HUES64 (cell line): ENCODE measurements around the gene MRPL21.
"Not testable (repeated sequence)": the region's sequence is repeated elsewhere in the genome, so short reads cannot be mapped to it uniquely, and the experiment has no call there.

Experiments
- H3K27ac ChIP-seq: 2 replicates; pipeline ENCODE4 v1.7.0; 2013; ENCODE audit warnings: low read depth, low read length, inconsistent platforms
- H3K27me3 ChIP-seq: 2 replicates; pipeline ENCODE4 v1.6.1; 2013; ENCODE audit warnings: mild to moderate bottlenecking, low read length; ENCODE audit not compliant: insufficient read depth
- H3K36me3 ChIP-seq: 2 replicates; pipeline ENCODE4 v1.6.1; 2013; ENCODE audit warnings: mild to moderate bottlenecking, low read length; ENCODE audit not compliant: insufficient read depth
- H3K4me1 ChIP-seq: 2 replicates; pipeline ENCODE4 v1.6.1; 2013; ENCODE audit warnings: mild to moderate bottlenecking, low read length, moderate library complexity; ENCODE audit not compliant: insufficient read depth
- H3K4me3 ChIP-seq: 2 replicates; pipeline ENCODE4 v1.5.1; 2013; ENCODE audit warnings: mild to moderate bottlenecking, low read length, moderate library complexity
- H3K9ac ChIP-seq: 2 replicates; pipeline ENCODE4 v1.6.1; 2013; ENCODE audit warnings: mild to moderate bottlenecking, low read depth, low read length
- H3K9me3 ChIP-seq: 2 replicates; pipeline ENCODE4 v1.6.1; 2013; ENCODE audit warnings: low read depth, low read length; ENCODE audit not compliant: insufficient read depth
- WGBS: fragments of 150-250, 120-280 bp; methylation state at CpG from one replicate; pipeline ENCODE4 v1.1.7; 2013; ENCODE audit warnings: missing lambda C conversion rate; 5-methylcytosine and 5-hydroxymethylcytosine counted together

MRPL21 gene

DNA sequence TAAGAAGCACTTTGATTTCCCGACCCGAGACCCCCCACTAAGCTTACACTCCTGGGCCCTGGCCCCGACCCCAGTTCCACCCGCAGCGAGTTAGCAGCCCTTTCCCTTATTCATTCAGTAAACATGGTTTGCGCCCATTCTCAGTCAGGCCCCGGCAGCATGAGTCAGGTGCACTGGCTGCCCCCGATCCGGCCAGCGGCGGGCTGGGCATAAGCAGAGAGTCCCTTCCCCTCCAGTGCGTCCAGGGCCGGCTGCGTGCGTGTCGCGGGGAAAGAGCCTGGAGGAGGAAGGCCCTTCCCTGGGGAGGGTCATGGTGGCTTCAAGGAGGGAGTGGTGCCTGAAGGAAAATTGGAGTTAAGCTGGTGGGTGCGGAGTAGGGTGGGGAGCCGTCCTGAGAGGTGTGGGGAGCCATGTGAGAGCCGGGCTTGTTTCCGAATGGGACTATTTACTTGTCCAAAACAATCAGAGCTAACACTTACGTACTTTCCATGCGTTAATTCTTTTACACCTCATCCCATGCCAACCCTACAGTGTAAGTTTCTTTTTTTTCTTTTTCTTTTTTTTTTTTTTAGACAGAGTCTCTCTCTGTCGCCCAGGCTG, 716 bp upstream of the MRPL21 start:
- WGBS: 3% methylated on average over 24 of the region's 24 CpGs
- H3K4me1 ChIP-seq: peaks cover 9% of the 10 kb centered on the region; the same call in 1 of the 2 replicates
- H3K4me3 ChIP-seq: peak overlapping the region; percentile 99
- H3K9me3 ChIP-seq: no peaks in the 10 kb centered on the region
- peak overlapping the region; percentile 85 for H3K27ac ChIP-seq
- H3K36me3 ChIP-seq: peaks cover 28% of the 10 kb centered on the region
- H3K9ac ChIP-seq: peak overlapping the region; percentile 96
- H3K27me3 ChIP-seq: no peaks in the 10 kb centered on the region

DNA sequence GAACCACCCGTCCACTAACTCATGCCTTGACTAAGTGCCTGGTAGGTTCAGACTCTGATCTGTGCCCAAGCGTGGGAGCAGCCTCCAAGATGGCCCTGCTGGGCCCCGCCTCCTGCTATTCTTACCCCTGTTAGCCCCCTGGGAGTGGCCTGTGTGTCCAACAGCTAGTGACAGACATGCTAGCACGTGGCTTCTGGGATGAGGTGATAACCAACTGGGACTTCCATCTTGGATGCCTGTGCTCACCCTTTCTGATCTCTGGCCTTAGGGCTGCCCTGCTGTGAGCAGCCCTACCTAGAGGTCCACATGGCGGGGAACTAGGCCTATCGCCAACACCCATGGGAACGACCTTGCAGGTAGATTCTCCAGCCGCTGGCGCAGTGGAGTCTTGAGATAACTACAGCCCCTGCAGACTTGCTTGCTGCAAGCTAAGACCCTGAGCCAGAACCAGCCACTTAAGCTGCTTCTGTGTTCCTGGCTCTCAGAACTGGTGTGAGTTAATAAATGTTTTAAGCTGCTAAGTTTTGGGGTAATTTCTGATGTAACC, 2.7 kb downstream of the MRPL21 start:
- Histone ChIP-seq H3K27ac (no peak overlapping the region), H3K9me3 (no peaks in the 10 kb centered on the region), H3K36me3 (peaks cover 44% of the 10 kb centered on the region), H3K4me3 (no peak overlapping the region), H3K4me1 (peaks cover 9% of the 10 kb centered on the region; the same call in 1 of the 2 replicates), H3K27me3 (no peaks in the 10 kb centered on the region), H3K9ac (no peak overlapping the region)
- WGBS: 94% methylated on average over 9 of the region's 9 CpGs

DNA sequence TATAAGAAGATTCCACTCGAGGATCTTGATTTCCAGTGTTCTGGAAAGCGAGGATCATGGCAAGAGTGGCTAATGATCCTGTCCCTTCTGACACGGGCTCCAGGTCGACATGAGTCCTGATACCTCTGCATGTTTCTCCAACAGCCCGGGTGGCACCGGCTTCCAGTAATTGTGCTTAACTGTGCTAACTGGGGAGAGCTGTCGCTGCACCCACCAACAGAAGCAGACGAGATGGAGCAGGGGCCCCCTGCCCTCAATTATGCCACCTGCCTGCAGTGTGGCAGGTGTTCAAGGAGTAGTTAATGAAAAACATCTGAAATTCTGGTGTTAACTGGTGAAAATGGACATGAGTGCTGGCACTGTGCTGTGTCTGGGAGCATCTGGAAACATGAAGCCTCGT, 6.2 kb downstream of the MRPL21 start:
- H3K9me3 ChIP-seq: no peaks in the 10 kb centered on the region
- no peak overlapping the region for H3K27ac ChIP-seq
- peaks cover under 1% of the 10 kb centered on the region; the same call in 1 of the 2 replicates for H3K4me1 ChIP-seq
- 94% methylated on average over 9 of the region's 9 CpGs for WGBS
- no peak overlapping the region for H3K9ac ChIP-seq
- H3K36me3 ChIP-seq: peaks cover 79% of the 10 kb centered on the region
- H3K4me3 ChIP-seq: no peak overlapping the region
- H3K27me3 ChIP-seq: no peaks in the 10 kb centered on the region

DNA sequence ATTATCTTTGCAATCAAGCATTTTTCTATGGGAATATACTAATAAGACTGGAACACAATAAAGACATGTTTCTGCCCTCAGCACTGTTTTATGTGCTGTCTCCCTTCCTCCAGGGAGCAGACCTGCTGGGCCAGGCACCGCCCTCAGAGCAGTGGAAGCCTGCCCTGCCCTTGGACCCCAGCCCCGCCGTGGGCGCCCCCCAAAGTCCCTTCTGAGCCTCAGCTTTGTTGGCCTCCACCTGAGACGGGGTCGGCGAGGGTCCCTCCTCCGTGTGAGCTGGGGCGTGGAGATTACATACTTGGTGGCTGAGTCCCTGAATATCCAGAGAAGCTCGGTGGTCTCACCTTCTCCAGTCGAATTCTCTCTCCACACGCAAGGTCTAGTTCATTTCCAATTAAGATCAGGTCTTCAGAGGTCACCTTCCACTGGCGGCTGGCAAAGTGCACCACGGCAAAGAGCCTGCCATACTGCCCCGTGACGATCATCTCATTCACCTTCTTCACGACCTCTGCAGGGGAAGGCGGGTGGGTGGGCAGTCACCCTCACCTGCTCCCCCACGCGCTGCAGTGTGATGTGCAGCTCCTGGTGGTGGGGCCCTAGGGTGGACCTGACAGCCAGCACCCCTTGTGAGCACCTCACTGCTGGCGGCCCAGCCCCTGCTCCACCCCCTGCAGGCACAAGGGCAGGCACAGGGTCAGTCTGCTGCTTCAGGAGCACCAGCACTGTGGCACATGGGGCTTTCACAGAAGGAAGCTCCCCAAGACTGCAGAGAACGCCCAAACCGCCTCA, 7.3 kb downstream of the MRPL21 start:
- H3K4me3 ChIP-seq: no peak overlapping the region
- H3K4me1 ChIP-seq: no peaks in the 10 kb centered on the region
- peaks cover 85% of the 10 kb centered on the region for H3K36me3 ChIP-seq
- no peaks in the 10 kb centered on the region for H3K9me3 ChIP-seq
- 94% methylated on average over 23 of the region's 23 CpGs for WGBS
- no peaks in the 10 kb centered on the region for H3K27me3 ChIP-seq
- H3K9ac ChIP-seq: no peak overlapping the region
- H3K27ac ChIP-seq: no peak overlapping the region

DNA sequence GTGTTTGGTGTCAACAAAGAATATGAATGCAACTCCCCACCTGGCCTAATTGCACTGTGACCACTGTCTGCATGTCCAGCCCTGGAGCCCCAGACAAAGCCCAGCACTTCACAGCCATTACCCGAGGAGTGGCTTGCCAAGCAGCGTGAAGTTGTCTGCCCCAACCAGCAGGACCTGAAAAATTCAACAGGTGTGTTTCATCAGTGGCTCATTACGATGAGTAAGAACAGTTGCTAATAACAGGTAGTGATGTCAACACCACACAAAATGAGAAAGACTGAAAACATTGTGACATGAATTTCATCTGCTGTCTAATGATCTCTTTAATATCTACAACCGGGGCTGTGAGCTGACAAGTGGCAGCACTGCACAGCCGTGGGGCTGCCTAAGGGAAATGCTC, 10.3 kb downstream of the MRPL21 start:
- Histone ChIP-seq H3K27ac (no peak overlapping the region), H3K4me3 (no peak overlapping the region), H3K27me3 (no peaks in the 10 kb centered on the region), H3K4me1 (no peaks in the 10 kb centered on the region), H3K36me3 (peaks cover 76% of the 10 kb centered on the region), H3K9ac (no peak overlapping the region), H3K9me3 (no peaks in the 10 kb centered on the region)
- 95% methylated on average over 5 of the region's 5 CpGs for WGBS

DNA sequence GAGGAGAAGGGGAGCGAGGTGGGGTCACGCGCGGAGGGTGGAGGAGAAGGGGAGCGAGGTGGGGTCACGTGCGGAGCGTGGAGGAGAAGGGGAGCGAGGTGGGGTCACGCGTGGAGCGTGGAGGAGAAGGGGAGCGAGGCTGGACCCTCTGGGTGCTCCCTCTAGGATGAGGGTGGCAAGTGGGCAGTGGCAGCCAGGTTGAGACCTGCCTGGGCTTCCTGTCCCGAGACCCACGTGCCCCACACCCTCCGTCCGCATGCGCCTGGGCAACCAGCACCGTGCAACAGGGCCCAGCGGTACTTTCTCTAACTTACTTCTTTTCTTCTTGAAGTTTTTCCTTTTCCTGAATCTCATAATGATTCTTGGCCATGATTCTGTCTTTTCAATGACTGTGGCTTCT, 11.1 kb downstream of the MRPL21 start:
- no peaks in the 10 kb centered on the region for H3K4me1 ChIP-seq
- no peaks in the 10 kb centered on the region for H3K27me3 ChIP-seq
- 95% methylated on average over 20 of the region's 20 CpGs for WGBS

DNA sequence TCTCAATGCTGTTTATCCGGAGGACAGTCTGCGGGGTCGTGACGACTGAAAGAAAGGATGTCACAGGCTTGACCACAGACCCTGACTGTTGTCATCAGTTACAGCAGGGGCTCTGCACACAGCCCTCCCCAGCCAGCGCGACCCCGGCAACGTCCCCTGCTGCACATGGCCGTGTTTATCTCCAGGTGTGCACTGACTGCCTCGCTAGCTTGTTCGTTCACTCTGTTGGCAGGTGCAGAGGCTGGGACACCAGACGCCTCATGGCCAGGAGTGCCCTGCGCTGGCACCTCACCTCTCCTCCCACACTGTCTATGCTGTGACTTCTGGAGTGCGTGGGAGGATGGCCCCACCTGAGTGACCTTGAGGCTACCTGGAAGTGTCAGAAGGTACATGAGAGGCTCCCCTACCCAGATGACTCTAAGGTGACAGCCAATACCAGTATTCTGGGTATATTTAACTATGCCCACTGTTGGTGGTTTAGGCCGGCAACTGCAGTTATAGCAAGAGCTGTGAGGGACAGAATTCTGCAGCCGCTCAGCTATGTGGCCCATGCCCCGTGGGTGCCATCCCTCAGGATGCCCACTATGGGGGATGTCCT, 12.2 kb downstream of the MRPL21 start:
- Histone ChIP-seq H3K9ac (no peak overlapping the region), H3K36me3 (peaks cover 57% of the 10 kb centered on the region), H3K4me3 (no peak overlapping the region), H3K9me3 (no peaks in the 10 kb centered on the region), H3K27ac (no peak overlapping the region), H3K4me1 (no peaks in the 10 kb centered on the region), H3K27me3 (no peaks in the 10 kb centered on the region)
- WGBS: 96% methylated on average over 17 of the region's 17 CpGs

More for the DNA sequence above, 11.1 kb downstream of the MRPL21 start:
- Histone ChIP-seq H3K4me3 (no peak overlapping the region), H3K36me3 (peaks cover 68% of the 10 kb centered on the region), H3K27ac (no peak overlapping the region), H3K9ac (no peak overlapping the region), H3K9me3 (no peaks in the 10 kb centered on the region)

DNA sequence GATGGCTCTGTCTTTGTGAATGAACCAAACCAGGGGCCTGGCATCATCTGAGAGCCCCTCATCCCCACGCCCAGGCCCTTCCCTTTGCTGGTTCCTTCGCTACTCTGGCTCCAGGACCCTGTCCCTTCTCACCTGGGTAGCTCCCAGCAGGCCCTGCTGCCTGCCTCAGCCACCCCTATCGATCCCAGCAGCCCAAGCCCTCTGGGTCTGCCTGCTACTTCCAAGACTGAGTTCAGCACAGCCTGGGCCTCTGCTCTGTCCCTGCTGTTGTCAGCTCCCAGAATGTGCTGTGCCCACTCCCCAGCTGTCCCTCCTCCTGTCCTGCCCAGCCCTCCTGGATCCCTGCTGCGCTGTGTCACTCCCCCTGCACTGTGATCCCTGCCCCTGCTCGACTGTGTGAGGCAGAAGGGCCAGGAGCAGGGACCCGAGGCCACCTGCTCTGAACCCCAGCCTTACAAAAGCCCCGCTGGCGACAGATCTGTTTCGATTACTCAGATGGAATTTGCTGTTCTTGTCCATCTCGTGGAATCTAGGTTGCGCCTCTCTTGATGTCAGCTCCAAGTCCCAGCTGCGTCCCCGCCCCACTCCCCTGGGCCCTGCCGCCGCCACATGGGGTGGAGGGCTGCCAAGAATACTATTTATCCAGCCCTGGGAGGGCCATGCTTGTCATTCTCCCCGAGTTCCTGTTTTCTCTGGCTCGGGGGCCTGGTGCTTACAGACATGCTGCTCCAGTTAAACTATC, 13.0 kb downstream of the MRPL21 start:
- peaks cover 49% of the 10 kb centered on the region for H3K36me3 ChIP-seq
- no peak overlapping the region for H3K4me3 ChIP-seq
- H3K9ac ChIP-seq: no peak overlapping the region
- H3K9me3 ChIP-seq: no peaks in the 10 kb centered on the region
- no peaks in the 10 kb centered on the region for H3K4me1 ChIP-seq
- H3K27me3 ChIP-seq: no peaks in the 10 kb centered on the region
- H3K27ac ChIP-seq: no peak overlapping the region
- 93% methylated on average over 17 of the region's 17 CpGs for WGBS

DNA sequence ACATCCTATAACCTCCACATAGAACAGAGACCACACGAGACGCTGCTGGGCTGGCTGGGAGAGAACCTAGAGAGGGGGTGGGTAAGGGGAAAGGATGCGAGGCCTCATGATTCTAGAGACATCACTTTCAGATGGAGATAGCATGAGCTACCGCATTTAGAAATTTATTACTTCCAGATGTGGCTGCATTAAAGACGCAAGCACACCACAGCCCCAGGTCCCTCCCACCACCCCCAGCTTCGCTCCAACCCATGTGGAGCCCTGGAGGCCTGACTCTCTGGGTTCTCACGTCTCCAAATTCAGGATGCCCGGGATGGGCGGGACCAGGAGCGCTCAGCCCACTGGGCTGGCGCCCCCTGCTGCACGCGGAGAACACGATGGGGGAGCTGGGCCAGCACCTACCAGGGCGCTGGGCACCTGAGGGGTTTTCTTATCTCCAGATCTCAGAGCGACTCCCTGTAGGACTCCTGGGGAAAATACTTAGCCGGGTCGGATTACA, 13.6 kb downstream of the MRPL21 start:
- Histone ChIP-seq H3K27me3 (no peaks in the 10 kb centered on the region), H3K4me1 (no peaks in the 10 kb centered on the region), H3K36me3 (peaks cover 43% of the 10 kb centered on the region), H3K27ac (no peak overlapping the region), H3K9me3 (no peaks in the 10 kb centered on the region), H3K9ac (no peak overlapping the region), H3K4me3 (no peak overlapping the region)
- 65% methylated on average over 18 of the region's 18 CpGs for WGBS

DNA sequence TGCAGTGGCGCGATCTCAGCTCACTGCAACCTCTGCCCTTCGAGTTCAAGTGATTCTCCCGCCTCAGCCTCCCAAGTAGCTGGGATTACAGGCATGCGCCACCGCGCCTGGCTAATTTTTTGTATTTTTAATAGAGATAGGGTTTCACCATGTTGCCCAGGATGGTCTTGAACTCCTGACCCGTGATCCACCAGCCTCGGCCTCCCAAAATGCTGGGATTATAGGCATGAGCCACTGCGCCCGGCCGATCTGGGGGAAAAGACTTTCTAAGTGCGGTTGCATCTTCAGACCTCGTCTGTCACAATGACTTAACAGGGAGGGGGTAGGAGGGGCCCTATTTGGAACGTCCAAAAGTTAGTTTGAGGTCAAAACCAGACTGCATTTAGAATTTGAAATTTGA, 18.8 kb downstream of the MRPL21 start:
- 94% methylated on average over 15 of the region's 15 CpGs for WGBS
- not testable (repeated sequence) for H3K9ac ChIP-seq, H3K27ac ChIP-seq, H3K9me3 ChIP-seq, H3K27me3 ChIP-seq, H3K36me3 ChIP-seq, H3K4me3 ChIP-seq, H3K4me1 ChIP-seq
